HepG2 (cell line): ENCODE data around the gene ASPHD1. TPM values are rescaled to one million over a fixed set of nuclear protein-coding genes. Genes with fewer than 3 reads are reported as not detected.

ENCODE experiments used
- EP300 ChIP-seq, 3 experiments: sonication (generic) in 1 of 3; formaldehyde crosslinking in 1 of 3; IDR thresholded peaks; 2 replicates each; pipeline versions ENCODE4 v1.5.1 to v1.6.1; 2011 to 2020; ENCODE audit warnings: low read depth in 2 of 3, low read length in 2 of 3, borderline replicate concordance in 1 of 3, improper control_type of control experiment in 1 of 3, mild to moderate bottlenecking in 1 of 3, missing genetic modification reagents in 1 of 3, moderate library complexity in 1 of 3
- ZNF616 ChIP-seq: sonication (generic); formaldehyde crosslinking; IDR thresholded peaks from 2 replicates; pipeline ENCODE4 v1.5.0; 2020; ENCODE audit warnings: low read depth, mild to moderate bottlenecking, missing genetic modification reagents
- ZNF883 ChIP-seq: sonication (generic); formaldehyde crosslinking; IDR thresholded peaks from 2 replicates; pipeline ENCODE4 v1.5.1; 2020; ENCODE audit warnings: mild to moderate bottlenecking, missing genetic modification reagents; ENCODE audit errors: not compliant biosample characterization
- polyA plus RNA-seq, 8 experiments: library from polyadenylated mRNA; depleted of rRNA in 3 of 8; stranded (reverse) in 7 of 8; unstranded in 1 of 8; fragments of >200 nt; fragmentation: Illumina TruSeq in 4 of 8; extraction: Trizol in 4 of 8; gene quantifications; 2 replicates each; pipeline versions ENCODE4 v1.2.1 to v1.2.3, GENCODE V29; 2011 to 2016; ENCODE audit warnings: low read depth in 4 of 8, missing spikeins in 1 of 8, mixed read lengths in 1 of 8; ENCODE audit not compliant: insufficient read depth in 1 of 8
- total RNA-seq, 5 experiments: library from RNA; depleted of rRNA; stranded (reverse); fragments of >200 nt; fragmentation: Illumina TruSeq; extraction: Trizol; gene quantifications; 2 replicates each; pipeline ENCODE4 v1.2.3, GENCODE V29; 2016; ENCODE audit warnings: low read depth in 1 of 5
- TF ChIP-seq, protein P1 (sequence below): sonication (generic); formaldehyde crosslinking; IDR thresholded peaks from 2 replicates; pipeline ENCODE4 v1.8.0; 2022; ENCODE audit warnings: missing genetic modification reagents, low read depth, mild to moderate bottlenecking, borderline replicate concordance
- TF ChIP-seq, protein P2 (sequence below): sonication (generic); formaldehyde crosslinking; IDR thresholded peaks from 2 replicates; pipeline ENCODE4 v1.4.0; 2020; ENCODE audit warnings: mild to moderate bottlenecking, missing genetic modification reagents
- TF ChIP-seq, protein P3 (sequence below): sonication (generic); formaldehyde crosslinking; IDR thresholded peaks from 2 replicates; pipeline ENCODE4 v1.4.0; 2020; ENCODE audit warnings: missing genetic modification reagents, borderline replicate concordance
- TF ChIP-seq, protein P4 (sequence below): sonication (generic); formaldehyde crosslinking; IDR thresholded peaks from 2 replicates; pipeline ENCODE4 v1.5.1; 2020; ENCODE audit warnings: missing genetic modification reagents, mild to moderate bottlenecking, borderline replicate concordance
- TF ChIP-seq, protein P5 (sequence below): sonication (generic); formaldehyde crosslinking; IDR thresholded peaks from one replicate; pipeline ENCODE4 v1.5.1; 2020; ENCODE audit warnings: mild to moderate bottlenecking, missing genetic modification reagents; ENCODE audit errors: not compliant biosample characterization
- TF ChIP-seq, protein P6 (sequence below): IDR thresholded peaks from 2 replicates; pipeline ENCODE4 v1.6.1; 2016

Gene ASPHD1
- total and polyA plus RNA-seq, 2 of the 13 experiments (the other 11 are each of a cell fraction or from before 2014, with no cell fraction given), result 13.1 to 19.7 TPM

DNA sequence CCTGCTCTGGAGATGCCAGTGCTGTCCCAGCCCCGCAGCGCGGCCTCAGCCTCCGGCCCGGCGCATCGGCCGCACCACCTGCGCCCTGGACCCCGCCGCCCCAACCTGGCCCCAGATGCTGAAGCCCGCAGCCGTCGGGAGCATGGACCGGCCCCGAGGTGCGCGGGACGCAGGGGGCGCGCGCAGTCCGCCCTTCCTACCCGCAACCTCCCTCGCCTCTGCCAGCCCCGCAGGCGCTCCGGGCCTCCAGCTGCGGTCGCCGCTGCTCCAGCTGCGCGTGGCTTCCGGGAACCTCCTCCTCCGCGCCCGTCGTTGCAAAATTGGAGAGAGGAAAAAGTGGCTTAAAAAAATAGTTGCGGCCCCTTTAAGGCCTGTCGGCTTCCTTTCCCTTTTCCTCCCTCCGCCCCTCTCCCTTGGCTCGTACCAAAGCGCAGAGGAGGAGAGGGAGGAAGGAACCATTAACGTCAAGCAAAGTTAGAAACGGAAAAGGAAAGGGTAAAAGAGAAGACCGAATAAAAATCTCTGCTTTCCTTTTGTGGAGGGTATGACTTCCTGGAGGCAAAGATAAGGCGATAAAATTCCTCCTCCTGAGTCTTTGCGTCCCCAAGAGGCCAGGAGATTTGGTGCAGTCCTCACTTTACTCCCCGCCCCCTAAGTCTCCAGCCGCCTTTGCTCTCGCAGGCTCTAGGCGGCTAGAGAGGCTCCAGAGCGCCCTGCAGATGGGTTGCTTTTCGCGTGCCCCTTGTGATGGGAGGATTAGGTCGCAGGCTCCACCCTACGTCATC lies 37.2 kb upstream of the ASPHD1 start, which contains the start of gene CDIPT (continued):
- TF ChIP-seq, protein P1, sequence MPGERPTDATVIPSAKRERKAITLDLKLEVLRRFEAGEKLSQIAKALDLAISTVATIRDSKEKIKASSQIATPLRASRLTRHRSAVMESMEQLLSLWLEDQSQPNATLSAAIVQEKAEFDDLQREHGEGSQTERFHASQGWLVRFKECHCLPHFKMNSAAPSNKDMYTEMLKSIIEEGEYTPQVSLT (CRISPR knock-in tag), result no peak
- TF ChIP-seq ZNF883 (CRISPR knock-in tag) (peak; percentile 30), EP300 (IDR thresholded peaks at IDR 0.05; ENCODE audit: low read depth in 2 of 2, low read length in 2 of 2) (peak in 1 of 2 experiments; percentile 50; a peak in 3 of 4 replicates), EP300 (CRISPR knock-in tag; IDR thresholded peaks at IDR 0.05; ENCODE audit: borderline replicate concordance) (peak; percentile 71; the same call in 1 of the 2 replicates), ZNF616 (CRISPR knock-in tag) (0 out of 2 replicates have a peak, but pooled peaks have one; percentile 50)
- TF ChIP-seq, protein P2, sequence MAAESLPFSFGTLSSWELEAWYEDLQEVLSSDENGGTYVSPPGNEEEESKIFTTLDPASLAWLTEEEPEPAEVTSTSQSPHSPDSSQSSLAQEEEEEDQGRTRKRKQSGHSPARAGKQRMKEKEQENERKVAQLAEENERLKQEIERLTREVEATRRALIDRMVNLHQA (CRISPR knock-in tag), result no peak
- TF ChIP-seq, protein P3, sequence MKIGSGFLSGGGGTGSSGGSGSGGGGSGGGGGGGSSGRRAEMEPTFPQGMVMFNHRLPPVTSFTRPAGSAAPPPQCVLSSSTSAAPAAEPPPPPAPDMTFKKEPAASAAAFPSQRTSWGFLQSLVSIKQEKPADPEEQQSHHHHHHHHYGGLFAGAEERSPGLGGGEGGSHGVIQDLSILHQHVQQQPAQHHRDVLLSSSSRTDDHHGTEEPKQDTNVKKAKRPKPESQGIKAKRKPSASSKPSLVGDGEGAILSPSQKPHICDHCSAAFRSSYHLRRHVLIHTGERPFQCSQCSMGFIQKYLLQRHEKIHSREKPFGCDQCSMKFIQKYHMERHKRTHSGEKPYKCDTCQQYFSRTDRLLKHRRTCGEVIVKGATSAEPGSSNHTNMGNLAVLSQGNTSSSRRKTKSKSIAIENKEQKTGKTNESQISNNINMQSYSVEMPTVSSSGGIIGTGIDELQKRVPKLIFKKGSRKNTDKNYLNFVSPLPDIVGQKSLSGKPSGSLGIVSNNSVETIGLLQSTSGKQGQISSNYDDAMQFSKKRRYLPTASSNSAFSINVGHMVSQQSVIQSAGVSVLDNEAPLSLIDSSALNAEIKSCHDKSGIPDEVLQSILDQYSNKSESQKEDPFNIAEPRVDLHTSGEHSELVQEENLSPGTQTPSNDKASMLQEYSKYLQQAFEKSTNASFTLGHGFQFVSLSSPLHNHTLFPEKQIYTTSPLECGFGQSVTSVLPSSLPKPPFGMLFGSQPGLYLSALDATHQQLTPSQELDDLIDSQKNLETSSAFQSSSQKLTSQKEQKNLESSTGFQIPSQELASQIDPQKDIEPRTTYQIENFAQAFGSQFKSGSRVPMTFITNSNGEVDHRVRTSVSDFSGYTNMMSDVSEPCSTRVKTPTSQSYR (CRISPR knock-in tag), result no peak
- TF ChIP-seq, protein P4, sequence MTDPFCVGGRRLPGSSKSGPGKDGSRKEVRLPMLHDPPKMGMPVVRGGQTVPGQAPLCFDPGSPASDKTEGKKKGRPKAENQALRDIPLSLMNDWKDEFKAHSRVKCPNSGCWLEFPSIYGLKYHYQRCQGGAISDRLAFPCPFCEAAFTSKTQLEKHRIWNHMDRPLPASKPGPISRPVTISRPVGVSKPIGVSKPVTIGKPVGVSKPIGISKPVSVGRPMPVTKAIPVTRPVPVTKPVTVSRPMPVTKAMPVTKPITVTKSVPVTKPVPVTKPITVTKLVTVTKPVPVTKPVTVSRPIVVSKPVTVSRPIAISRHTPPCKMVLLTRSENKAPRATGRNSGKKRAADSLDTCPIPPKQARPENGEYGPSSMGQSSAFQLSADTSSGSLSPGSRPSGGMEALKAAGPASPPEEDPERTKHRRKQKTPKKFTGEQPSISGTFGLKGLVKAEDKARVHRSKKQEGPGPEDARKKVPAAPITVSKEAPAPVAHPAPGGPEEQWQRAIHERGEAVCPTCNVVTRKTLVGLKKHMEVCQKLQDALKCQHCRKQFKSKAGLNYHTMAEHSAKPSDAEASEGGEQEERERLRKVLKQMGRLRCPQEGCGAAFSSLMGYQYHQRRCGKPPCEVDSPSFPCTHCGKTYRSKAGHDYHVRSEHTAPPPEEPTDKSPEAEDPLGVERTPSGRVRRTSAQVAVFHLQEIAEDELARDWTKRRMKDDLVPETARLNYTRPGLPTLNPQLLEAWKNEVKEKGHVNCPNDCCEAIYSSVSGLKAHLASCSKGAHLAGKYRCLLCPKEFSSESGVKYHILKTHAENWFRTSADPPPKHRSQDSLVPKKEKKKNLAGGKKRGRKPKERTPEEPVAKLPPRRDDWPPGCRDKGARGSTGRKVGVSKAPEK (CRISPR knock-in tag), result peak; percentile 70; the same call in 1 of the 2 replicates
- TF ChIP-seq, protein P5, sequence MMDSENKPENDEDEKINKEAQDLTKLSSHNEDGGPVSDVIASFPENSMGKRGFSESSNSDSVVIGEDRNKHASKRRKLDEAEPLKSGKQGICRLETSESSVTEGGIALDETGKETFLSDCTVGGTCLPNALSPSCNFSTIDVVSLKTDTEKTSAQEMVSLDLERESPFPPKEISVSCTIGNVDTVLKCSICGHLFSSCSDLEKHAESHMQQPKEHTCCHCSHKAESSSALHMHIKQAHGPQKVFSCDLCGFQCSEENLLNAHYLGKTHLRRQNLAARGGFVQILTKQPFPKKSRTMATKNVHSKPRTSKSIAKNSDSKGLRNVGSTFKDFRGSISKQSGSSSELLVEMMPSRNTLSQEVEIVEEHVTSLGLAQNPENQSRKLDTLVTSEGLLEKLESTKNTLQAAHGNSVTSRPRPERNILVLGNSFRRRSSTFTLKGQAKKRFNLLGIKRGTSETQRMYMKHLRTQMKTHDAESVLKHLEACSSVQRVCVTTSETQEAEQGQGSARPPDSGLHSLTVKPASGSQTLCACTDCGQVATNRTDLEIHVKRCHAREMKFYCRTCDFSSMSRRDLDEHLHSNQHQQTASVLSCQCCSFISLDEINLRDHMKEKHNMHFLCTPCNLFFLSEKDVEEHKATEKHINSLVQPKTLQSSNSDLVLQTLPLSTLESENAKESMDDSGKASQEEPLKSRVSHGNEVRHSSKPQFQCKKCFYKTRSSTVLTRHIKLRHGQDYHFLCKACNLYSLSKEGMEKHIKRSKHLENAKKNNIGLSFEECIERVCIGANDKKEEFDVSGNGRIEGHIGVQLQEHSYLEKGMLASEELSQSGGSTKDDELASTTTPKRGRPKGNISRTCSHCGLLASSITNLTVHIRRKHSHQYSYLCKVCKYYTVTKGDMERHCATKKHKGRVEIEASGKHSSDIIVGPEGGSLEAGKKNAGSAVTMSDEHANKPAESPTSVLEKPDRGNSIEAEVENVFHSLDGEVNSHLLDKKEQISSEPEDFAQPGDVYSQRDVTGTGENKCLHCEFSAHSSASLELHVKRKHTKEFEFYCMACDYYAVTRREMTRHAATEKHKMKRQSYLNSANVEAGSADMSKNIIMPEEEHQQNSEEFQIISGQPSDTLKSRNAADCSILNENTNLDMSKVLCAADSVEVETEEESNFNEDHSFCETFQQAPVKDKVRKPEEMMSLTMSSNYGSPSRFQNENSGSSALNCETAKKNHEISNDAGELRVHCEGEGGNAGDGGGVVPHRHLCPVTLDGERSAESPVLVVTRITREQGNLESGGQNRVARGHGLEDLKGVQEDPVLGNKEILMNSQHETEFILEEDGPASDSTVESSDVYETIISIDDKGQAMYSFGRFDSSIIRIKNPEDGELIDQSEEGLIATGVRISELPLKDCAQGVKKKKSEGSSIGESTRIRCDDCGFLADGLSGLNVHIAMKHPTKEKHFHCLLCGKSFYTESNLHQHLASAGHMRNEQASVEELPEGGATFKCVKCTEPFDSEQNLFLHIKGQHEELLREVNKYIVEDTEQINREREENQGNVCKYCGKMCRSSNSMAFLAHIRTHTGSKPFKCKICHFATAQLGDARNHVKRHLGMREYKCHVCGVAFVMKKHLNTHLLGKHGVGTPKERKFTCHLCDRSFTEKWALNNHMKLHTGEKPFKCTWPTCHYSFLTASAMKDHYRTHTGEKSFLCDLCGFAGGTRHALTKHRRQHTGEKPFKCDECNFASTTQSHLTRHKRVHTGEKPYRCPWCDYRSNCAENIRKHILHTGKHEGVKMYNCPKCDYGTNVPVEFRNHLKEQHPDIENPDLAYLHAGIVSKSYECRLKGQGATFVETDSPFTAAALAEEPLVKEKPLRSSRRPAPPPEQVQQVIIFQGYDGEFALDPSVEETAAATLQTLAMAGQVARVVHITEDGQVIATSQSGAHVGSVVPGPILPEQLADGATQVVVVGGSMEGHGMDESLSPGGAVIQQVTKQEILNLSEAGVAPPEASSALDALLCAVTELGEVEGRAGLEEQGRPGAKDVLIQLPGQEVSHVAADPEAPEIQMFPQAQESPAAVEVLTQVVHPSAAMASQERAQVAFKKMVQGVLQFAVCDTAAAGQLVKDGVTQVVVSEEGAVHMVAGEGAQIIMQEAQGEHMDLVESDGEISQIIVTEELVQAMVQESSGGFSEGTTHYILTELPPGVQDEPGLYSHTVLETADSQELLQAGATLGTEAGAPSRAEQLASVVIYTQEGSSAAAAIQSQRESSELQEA (CRISPR knock-in tag), result no peak
- TF ChIP-seq, protein P6, sequence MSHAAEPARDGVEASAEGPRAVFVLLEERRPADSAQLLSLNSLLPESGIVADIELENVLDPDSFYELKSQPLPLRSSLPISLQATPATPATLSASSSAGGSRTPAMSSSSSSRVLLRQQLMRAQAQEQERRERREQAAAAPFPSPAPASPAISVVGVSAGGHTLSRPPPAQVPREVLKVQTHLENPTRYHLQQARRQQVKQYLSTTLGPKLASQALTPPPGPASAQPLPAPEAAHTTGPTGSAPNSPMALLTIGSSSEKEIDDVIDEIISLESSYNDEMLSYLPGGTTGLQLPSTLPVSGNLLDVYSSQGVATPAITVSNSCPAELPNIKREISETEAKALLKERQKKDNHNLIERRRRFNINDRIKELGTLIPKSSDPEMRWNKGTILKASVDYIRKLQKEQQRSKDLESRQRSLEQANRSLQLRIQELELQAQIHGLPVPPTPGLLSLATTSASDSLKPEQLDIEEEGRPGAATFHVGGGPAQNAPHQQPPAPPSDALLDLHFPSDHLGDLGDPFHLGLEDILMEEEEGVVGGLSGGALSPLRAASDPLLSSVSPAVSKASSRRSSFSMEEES (CRISPR knock-in tag), result peak; percentile 72
